ENCODE data around the gene SMYD4.

- TF ChIP-seq CTCF (IDR thresholded peaks at IDR 0.05): no peak
- no peak for TF ChIP-seq POLR2A (IDR thresholded peaks at IDR 0.05)
These were observed 17.5 kb upstream of the SMYD4 start for GRCh38 chr17:1847191-1847590.

All from tibial nerve (tissue), 3 donors.